Endothelial cell (in vitro differentiated cells): ENCODE results near the gene PPP1R7. TPM values are rescaled to one million over a fixed set of nuclear protein-coding genes. Genes with fewer than 3 reads are reported as not detected.
"Not testable (repeated sequence)": the region's sequence is repeated elsewhere in the genome, so short reads cannot be mapped to it uniquely, and the experiment has no call there.

Experiments used
- DNase-seq: peaks from one replicate; pipeline ENCODE4 v3.0.0; 2021; ENCODE audit warnings: low spot score
- H3K27ac Mint-ChIP-seq: one replicate; pipeline ENCODE4 v1.8.0; 2021; ENCODE audit warnings: mixed read lengths, inconsistent platforms; ENCODE audit not compliant: unreplicated experiment
- H3K27me3 Mint-ChIP-seq: one replicate; pipeline ENCODE4 v1.8.0; 2021; ENCODE audit warnings: mild to moderate bottlenecking, moderate library complexity, mixed read lengths, inconsistent platforms; ENCODE audit not compliant: unreplicated experiment
- H3K36me3 Mint-ChIP-seq: one replicate; pipeline ENCODE4 v1.8.0; 2021; ENCODE audit warnings: mild to moderate bottlenecking, low read depth, mixed read lengths, inconsistent platforms; ENCODE audit not compliant: unreplicated experiment
- H3K4me1 Mint-ChIP-seq: one replicate; pipeline ENCODE4 v1.8.0; 2021; ENCODE audit warnings: mild to moderate bottlenecking, mixed read lengths, inconsistent platforms; ENCODE audit not compliant: unreplicated experiment
- H3K4me3 Mint-ChIP-seq: one replicate; pipeline ENCODE4 v1.8.0; 2021; ENCODE audit warnings: mild to moderate bottlenecking, mixed read lengths, inconsistent platforms; ENCODE audit not compliant: unreplicated experiment
- H3K9me3 Mint-ChIP-seq: one replicate; pipeline ENCODE4 v1.8.0; 2021; ENCODE audit warnings: mixed read lengths, inconsistent platforms; ENCODE audit not compliant: unreplicated experiment
- total RNA-seq: library from RNA; stranded (reverse); fragmentation: NEBNext Ultra II Directional; extraction: Animal tissue kit (Norgen Biotek cat#: 25700); gene quantifications from one replicate; pipeline ENCODE4 v1.2.1, GENCODE V29; 2021; ENCODE audit not compliant: unreplicated experiment
- TF ChIP-seq, protein P1 (sequence below): fragments of 200-600 bp; sonication (generic); IDR thresholded peaks from one replicate; pipeline ENCODE4 v1.5.0; 2021; ENCODE audit warnings: antibody characterized with exemption; ENCODE audit not compliant: unreplicated experiment

PPP1R7 gene
- total RNA-seq, 1 donor from 2014 or later = 61.6 TPM

GRCh38 chr2:241191081-241191480 is 40.8 kb downstream of the PPP1R7 start:
- Mint-ChIP-seq H3K4me1 (no peaks in the 10 kb centered on the region), H3K27ac (no peak overlapping the region), H3K36me3 (no peaks in the 10 kb centered on the region), H3K4me3 (no peak overlapping the region), H3K9me3 (no peaks in the 10 kb centered on the region), H3K27me3 (peaks cover 6% of the 10 kb centered on the region)
- TF ChIP-seq, protein P1, sequence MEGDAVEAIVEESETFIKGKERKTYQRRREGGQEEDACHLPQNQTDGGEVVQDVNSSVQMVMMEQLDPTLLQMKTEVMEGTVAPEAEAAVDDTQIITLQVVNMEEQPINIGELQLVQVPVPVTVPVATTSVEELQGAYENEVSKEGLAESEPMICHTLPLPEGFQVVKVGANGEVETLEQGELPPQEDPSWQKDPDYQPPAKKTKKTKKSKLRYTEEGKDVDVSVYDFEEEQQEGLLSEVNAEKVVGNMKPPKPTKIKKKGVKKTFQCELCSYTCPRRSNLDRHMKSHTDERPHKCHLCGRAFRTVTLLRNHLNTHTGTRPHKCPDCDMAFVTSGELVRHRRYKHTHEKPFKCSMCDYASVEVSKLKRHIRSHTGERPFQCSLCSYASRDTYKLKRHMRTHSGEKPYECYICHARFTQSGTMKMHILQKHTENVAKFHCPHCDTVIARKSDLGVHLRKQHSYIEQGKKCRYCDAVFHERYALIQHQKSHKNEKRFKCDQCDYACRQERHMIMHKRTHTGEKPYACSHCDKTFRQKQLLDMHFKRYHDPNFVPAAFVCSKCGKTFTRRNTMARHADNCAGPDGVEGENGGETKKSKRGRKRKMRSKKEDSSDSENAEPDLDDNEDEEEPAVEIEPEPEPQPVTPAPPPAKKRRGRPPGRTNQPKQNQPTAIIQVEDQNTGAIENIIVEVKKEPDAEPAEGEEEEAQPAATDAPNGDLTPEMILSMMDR = no peak
- no peak for DNase-seq

- H3K4me3 Mint-ChIP-seq = no peak overlapping the region
- TF ChIP-seq, protein P1 = no peak
- no peaks in the 10 kb centered on the region for H3K4me1 Mint-ChIP-seq
- no peak for DNase-seq
- H3K27ac Mint-ChIP-seq = no peak overlapping the region
- no peaks in the 10 kb centered on the region for H3K9me3 Mint-ChIP-seq
- no peaks in the 10 kb centered on the region for H3K36me3 Mint-ChIP-seq
- peaks cover 4% of the 10 kb centered on the region for H3K27me3 Mint-ChIP-seq
Observed at GRCh38 chr2:241193271-241193670, 43.0 kb downstream of the PPP1R7 start.

DNA sequence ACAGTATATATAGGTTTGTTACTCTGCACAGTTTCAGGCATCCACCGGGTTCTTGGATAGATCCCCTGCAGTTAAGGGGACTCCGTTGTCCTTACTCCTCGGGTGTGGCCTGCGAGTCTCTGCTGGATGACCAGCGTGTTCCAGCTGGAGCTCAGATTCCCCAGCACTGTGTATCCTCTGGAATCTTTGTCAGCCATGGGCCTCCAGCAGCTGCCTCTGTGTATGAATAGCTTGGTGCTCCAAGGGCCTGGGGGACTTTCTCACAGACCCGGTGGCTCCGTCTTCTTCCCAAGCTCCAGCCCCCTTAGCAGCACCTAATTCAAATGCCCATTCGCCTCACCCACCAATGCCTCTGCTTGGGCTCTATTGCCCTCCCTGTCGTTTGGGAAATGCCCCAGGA is 44.5 kb downstream of the PPP1R7 start:
- no peaks in the 10 kb centered on the region for H3K9me3 Mint-ChIP-seq
- DNase-seq = no peak
- TF ChIP-seq, protein P1 = no peak

GRCh38 chr2:241195506-241196130 is 45.4 kb downstream of the PPP1R7 start:
- DNase-seq = no peak
- Mint-ChIP-seq H3K4me1 (no peaks in the 10 kb centered on the region), H3K27ac (no peak overlapping the region), H3K9me3 (no peaks in the 10 kb centered on the region), H3K36me3 (no peaks in the 10 kb centered on the region), H3K27me3 (peaks cover 4% of the 10 kb centered on the region), H3K4me3 (no peak overlapping the region)
- TF ChIP-seq, protein P1 = no peak

More for the DNA sequence above, 44.5 kb downstream of the PPP1R7 start:
- H3K4me1 Mint-ChIP-seq = no peaks in the 10 kb centered on the region
- H3K27me3 Mint-ChIP-seq = peaks cover 4% of the 10 kb centered on the region
- H3K4me3 Mint-ChIP-seq = no peak overlapping the region
- H3K36me3 Mint-ChIP-seq = no peaks in the 10 kb centered on the region
- H3K27ac Mint-ChIP-seq = no peak overlapping the region

DNA sequence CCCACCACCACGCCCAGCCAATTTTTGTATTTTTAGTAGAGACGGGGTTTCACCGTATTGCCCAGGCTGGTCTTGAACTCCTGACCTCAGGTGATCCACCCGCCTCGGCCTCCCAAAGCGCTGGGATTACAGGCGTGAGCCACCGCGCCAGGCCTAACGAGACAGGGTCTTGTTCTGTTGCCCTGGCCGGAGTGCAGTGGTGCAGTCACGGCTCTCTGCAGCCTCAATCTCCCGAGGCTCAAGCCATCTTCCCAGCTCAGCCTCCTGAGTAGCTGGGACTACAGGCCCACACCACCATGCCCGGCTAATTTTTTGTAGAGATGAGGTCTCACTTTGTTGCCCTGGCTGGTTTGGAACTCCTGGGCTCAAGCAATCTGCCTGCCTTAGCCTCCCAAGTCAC is 47.0 kb downstream of the PPP1R7 start:
- H3K4me3 Mint-ChIP-seq, DNase-seq, H3K36me3 Mint-ChIP-seq, H3K9me3 Mint-ChIP-seq, H3K27ac Mint-ChIP-seq, H3K4me1 Mint-ChIP-seq, H3K27me3 Mint-ChIP-seq: not testable (repeated sequence)
